HAP-1 (cell line): Measurements from ENCODE around the gene OSBPL10.
A peak's percentile ranks its signal among the peaks of the same experiment; 100 is the strongest.

ENCODE experiments used
- DNase-seq, 2 experiments: peaks; one replicate each; pipeline ENCODE4 v3.0.0-alpha.2; 2016 to 2020; ENCODE audit warnings: low spot score in 2 of 2
- H3K27me3 ChIP-seq: fragments of 250-450 bp; sonication (Bioruptor Pico); 2 replicates; pipeline ENCODE4 v1.5.1; 2020; ENCODE audit warnings: low read depth, mild to moderate bottlenecking, moderate library complexity
- H3K36me3 ChIP-seq: fragments of 250-450 bp; sonication (Bioruptor Pico); replicated peaks from 2 replicates; pipeline ENCODE4 v1.5.1; 2020; ENCODE audit warnings: mild to moderate bottlenecking
- H3K4me1 ChIP-seq: fragments of 250-450 bp; sonication (Bioruptor Pico); 2 replicates; pipeline ENCODE4 v1.5.1; 2020; ENCODE audit warnings: mild to moderate bottlenecking
- H3K4me3 ChIP-seq: fragments of 250-450 bp; sonication (Bioruptor Pico); 2 replicates; pipeline ENCODE4 v1.5.1; 2020; ENCODE audit warnings: mild to moderate bottlenecking, moderate library complexity
- H3K9me3 ChIP-seq: fragments of 250-450 bp; sonication (Bioruptor Pico); 2 replicates; pipeline ENCODE4 v1.5.1; 2020; ENCODE audit warnings: mild to moderate bottlenecking, moderate library complexity
- in situ Hi-C: fragments of 300-500 bp; cut with MboI; formaldehyde crosslinking; loops from 3 replicates; pipeline ENCODE4 v1.14.3; 2020; ENCODE audit warnings: low sequenced_read_pairs, inconsistent platforms, mixed read lengths

OSBPL10 gene

GRCh38 chr3:31772758-31773473, 208.1 kb downstream of the OSBPL10 start:
- Histone ChIP-seq H3K4me3 (no peak overlapping the region), H3K27me3 (no peaks in the 10 kb centered on the region), H3K36me3 (no peaks in the 10 kb centered on the region), H3K9me3 (no peaks in the 10 kb centered on the region), H3K4me1 (peaks cover 2% of the 10 kb centered on the region; the same call in 1 of the 2 replicates)
- in situ Hi-C loops = no loop called here
- DNase-seq = no peak

DNA sequence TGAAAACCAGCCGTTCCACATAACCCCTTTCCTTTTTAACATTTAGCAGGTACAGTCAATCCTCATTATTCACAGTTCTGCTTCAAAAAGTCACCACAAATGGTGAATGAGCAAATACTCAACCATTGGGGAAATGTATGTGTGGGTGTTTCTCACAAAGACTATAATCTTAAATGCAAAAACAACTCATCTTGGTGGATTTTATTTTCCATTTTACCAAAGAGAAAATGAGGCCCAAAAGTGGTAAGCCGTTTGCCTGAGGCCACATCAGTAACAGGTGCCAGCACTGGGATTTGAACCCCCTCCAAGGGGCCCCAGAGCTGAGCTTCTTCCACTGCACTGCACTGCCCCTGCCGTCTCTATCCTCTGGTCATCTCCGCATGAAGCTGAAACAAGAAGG, 208.8 kb downstream of the OSBPL10 start:
- H3K4me1 ChIP-seq = peaks cover 3% of the 10 kb centered on the region; the same call in 1 of the 2 replicates
- no peak for DNase-seq
- in situ Hi-C loops = no loop called here
- H3K4me3 ChIP-seq = no peak overlapping the region
- no peaks in the 10 kb centered on the region for H3K27me3 ChIP-seq
- no peaks in the 10 kb centered on the region for H3K36me3 ChIP-seq
- H3K9me3 ChIP-seq = no peaks in the 10 kb centered on the region

GRCh38 chr3:31770822-31771326, 210.2 kb downstream of the OSBPL10 start:
- DNase-seq = no peak
- Histone ChIP-seq H3K36me3 (no peaks in the 10 kb centered on the region), H3K9me3 (no peaks in the 10 kb centered on the region), H3K4me3 (no peak overlapping the region), H3K4me1 (peaks cover 6% of the 10 kb centered on the region; the same call in 1 of the 2 replicates), H3K27me3 (no peaks in the 10 kb centered on the region)
- in situ Hi-C loops = no loop called here

GRCh38 chr3:31768479-31769125, 212.5 kb downstream of the OSBPL10 start:
- Histone ChIP-seq H3K4me3 (no peak overlapping the region), H3K36me3 (no peaks in the 10 kb centered on the region), H3K27me3 (no peaks in the 10 kb centered on the region), H3K4me1 (peaks cover 6% of the 10 kb centered on the region; the same call in 1 of the 2 replicates), H3K9me3 (no peaks in the 10 kb centered on the region)
- in situ Hi-C loops = no loop called here
- peak; percentile 60 to 74 for DNase-seq

GRCh38 chr3:31767920-31768319, 213.1 kb downstream of the OSBPL10 start:
- Histone ChIP-seq H3K4me1 (peaks cover 6% of the 10 kb centered on the region; the same call in 1 of the 2 replicates), H3K36me3 (no peaks in the 10 kb centered on the region), H3K9me3 (no peaks in the 10 kb centered on the region), H3K4me3 (no peak overlapping the region), H3K27me3 (no peaks in the 10 kb centered on the region)
- in situ Hi-C loops = no loop called here
- DNase-seq = no peak

GRCh38 chr3:31766669-31767068, 214.4 kb downstream of the OSBPL10 start:
- in situ Hi-C loops = no loop called here
- Histone ChIP-seq H3K27me3 (no peaks in the 10 kb centered on the region), H3K9me3 (no peaks in the 10 kb centered on the region), H3K4me1 (peaks cover 6% of the 10 kb centered on the region; the same call in 1 of the 2 replicates), H3K36me3 (no peaks in the 10 kb centered on the region), H3K4me3 (no peak overlapping the region)
- DNase-seq = no peak

GRCh38 chr3:31765871-31766270, 215.2 kb downstream of the OSBPL10 start:
- Histone ChIP-seq H3K4me1 (peaks cover 6% of the 10 kb centered on the region; the same call in 1 of the 2 replicates), H3K36me3 (no peaks in the 10 kb centered on the region)
- in situ Hi-C loops = no loop called here

DNA sequence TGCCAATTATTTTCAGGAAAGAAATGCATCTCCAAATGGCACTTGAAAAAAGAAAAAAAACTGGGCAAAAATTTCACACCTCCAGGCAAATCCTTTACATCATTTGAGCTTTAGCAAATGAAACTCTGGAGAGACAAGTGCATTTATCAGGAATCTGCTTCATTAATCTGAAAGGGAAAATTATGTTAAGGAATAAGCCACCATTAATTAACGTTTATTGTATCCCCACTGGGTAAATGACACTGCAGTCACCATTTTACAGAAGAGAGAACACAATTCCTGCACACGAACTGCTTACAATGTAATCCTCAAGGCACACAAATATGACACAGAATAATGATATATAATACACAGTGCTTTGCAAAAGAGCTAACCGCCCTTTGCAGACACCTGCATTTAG, 217.3 kb downstream of the OSBPL10 start:
- H3K27me3 ChIP-seq = no peaks in the 10 kb centered on the region
- no peak overlapping the region for H3K4me3 ChIP-seq
- no peaks in the 10 kb centered on the region for H3K9me3 ChIP-seq
- H3K4me1 ChIP-seq = 0 out of 2 replicates have a peak, but pooled peaks cover 6% of the 10 kb centered on the region
- no peak for DNase-seq
- H3K36me3 ChIP-seq = no peaks in the 10 kb centered on the region
- in situ Hi-C loops = no loop called here

More at GRCh38 chr3:31765871-31766270, 215.2 kb downstream of the OSBPL10 start:
- Histone ChIP-seq H3K9me3 (no peaks in the 10 kb centered on the region), H3K27me3 (no peaks in the 10 kb centered on the region), H3K4me3 (no peak overlapping the region)
- no peak for DNase-seq

- no peak overlapping the region for H3K4me3 ChIP-seq
- in situ Hi-C loops = no loop called here
- no peak for DNase-seq
Observed at GRCh38 chr3:31762888-31763351, 218.1 kb downstream of the OSBPL10 start.

GRCh38 chr3:31762097-31762764, 218.8 kb downstream of the OSBPL10 start:
- H3K36me3 ChIP-seq = no peaks in the 10 kb centered on the region
- in situ Hi-C loops = no loop called here
- DNase-seq = no peak
- peaks cover 3% of the 10 kb centered on the region; the same call in 1 of the 2 replicates for H3K9me3 ChIP-seq
- H3K27me3 ChIP-seq = no peaks in the 10 kb centered on the region
- H3K4me1 ChIP-seq = 0 out of 2 replicates have a peak, but pooled peaks cover 3% of the 10 kb centered on the region
- no peak overlapping the region for H3K4me3 ChIP-seq

More at GRCh38 chr3:31762888-31763351, 218.1 kb downstream of the OSBPL10 start:
- Histone ChIP-seq H3K9me3 (no peaks in the 10 kb centered on the region), H3K36me3 (no peaks in the 10 kb centered on the region), H3K4me1 (0 out of 2 replicates have a peak, but pooled peaks cover 4% of the 10 kb centered on the region), H3K27me3 (no peaks in the 10 kb centered on the region)

GRCh38 chr3:31760654-31761053, 220.4 kb downstream of the OSBPL10 start:
- Histone ChIP-seq H3K27me3 (no peaks in the 10 kb centered on the region), H3K9me3 (peaks cover 5% of the 10 kb centered on the region; the same call in 1 of the 2 replicates), H3K4me3 (no peak overlapping the region), H3K36me3 (no peaks in the 10 kb centered on the region), H3K4me1 (no peaks in the 10 kb centered on the region)
- DNase-seq = no peak
- in situ Hi-C loops = no loop called here

GRCh38 chr3:31758322-31758965, 222.6 kb downstream of the OSBPL10 start:
- Histone ChIP-seq H3K4me3 (no peak overlapping the region), H3K4me1 (no peaks in the 10 kb centered on the region), H3K9me3 (peaks cover 5% of the 10 kb centered on the region; the same call in 1 of the 2 replicates), H3K36me3 (no peaks in the 10 kb centered on the region), H3K27me3 (no peaks in the 10 kb centered on the region)
- no peak for DNase-seq
- in situ Hi-C loops = no loop called here
